GM23338 (cell line): ENCODE data around the gene TSC22D1. TPM values are rescaled to one million over a fixed set of nuclear protein-coding genes. Genes with fewer than 3 reads are reported as not detected.

ENCODE experiments used
- ATAC-seq: fragments of 200-7000 bp; cut with Tn5 transposase; 3 replicates; pipeline ENCODE4 v1.9.1; 2020
- DNase-seq: peaks from one replicate; pipeline ENCODE4 v3.0.0-alpha.2; 2015; ENCODE audit warnings: low spot score
- H2AFZ ChIP-seq: fragments of 200-600 bp; sonication (generic); 2 replicates; pipeline ENCODE4 v1.8.0; 2016; ENCODE audit warnings: antibody characterized with exemption, mild to moderate bottlenecking, moderate library complexity
- H3F3A ChIP-seq: fragments of 200-600 bp; sonication (generic); replicated peaks from 2 replicates; pipeline ENCODE4 v1.8.0; 2017; ENCODE audit warnings: antibody characterized with exemption, mixed run types, low read depth
- H3K27ac ChIP-seq: fragments of 200-600 bp; sonication (generic); 2 replicates; pipeline ENCODE4 v1.6.1; 2016; ENCODE audit warnings: low read depth
- H3K27me3 ChIP-seq: fragments of 200-600 bp; sonication (generic); 2 replicates; pipeline ENCODE4 v1.8.0; 2016; ENCODE audit warnings: mild to moderate bottlenecking, mixed run types, moderate library complexity; ENCODE audit not compliant: insufficient read depth
- H3K36me3 ChIP-seq: fragments of 200-600 bp; sonication (generic); 2 replicates; pipeline ENCODE4 v1.8.0; 2016; ENCODE audit warnings: mild to moderate bottlenecking; ENCODE audit not compliant: insufficient read depth
- H3K4me1 ChIP-seq: fragments of 200-600 bp; sonication (generic); 2 replicates; pipeline ENCODE4 v1.8.0; 2016; ENCODE audit warnings: mild to moderate bottlenecking, moderate library complexity; ENCODE audit not compliant: insufficient read depth
- H3K4me2 ChIP-seq: fragments of 200-600 bp; sonication (generic); 2 replicates; pipeline ENCODE4 v1.7.1; 2017; ENCODE audit warnings: mixed run types
- H3K4me3 ChIP-seq: fragments of 200-600 bp; sonication (generic); 2 replicates; pipeline ENCODE4 v1.6.1; 2016; ENCODE audit warnings: mixed run types
- H3K79me2 ChIP-seq: fragments of 200-600 bp; sonication (generic); replicated peaks from 2 replicates; pipeline ENCODE4 v1.8.0; 2017; ENCODE audit warnings: mild to moderate bottlenecking; ENCODE audit not compliant: insufficient read depth
- H3K9me2 ChIP-seq: fragments of 200-600 bp; sonication (generic); 2 replicates; pipeline ENCODE4 v1.8.0; 2017; ENCODE audit not compliant: insufficient read depth
- H4K20me1 ChIP-seq: fragments of 200-600 bp; sonication (generic); replicated peaks from 2 replicates; pipeline ENCODE4 v1.8.0; 2017; ENCODE audit warnings: mild to moderate bottlenecking; ENCODE audit not compliant: insufficient read depth
- H3K27ac Mint-ChIP-seq: 2 replicates; pipeline ENCODE4 v1.8.0; 2020; ENCODE audit warnings: inconsistent platforms, mild to moderate bottlenecking, moderate library complexity, mixed read lengths
- H3K27me3 Mint-ChIP-seq: 3 replicates; pipeline ENCODE4 v1.8.0; 2022; ENCODE audit warnings: low read depth, mild to moderate bottlenecking, moderate library complexity, mixed read lengths, inconsistent platforms; ENCODE audit not compliant: insufficient read depth, poor library complexity
- H3K36me3 Mint-ChIP-seq: 3 replicates; pipeline ENCODE4 v1.8.0; 2021; ENCODE audit warnings: low read depth, mild to moderate bottlenecking, inconsistent platforms, moderate library complexity, mixed read lengths
- H3K4me1 Mint-ChIP-seq: 3 replicates; pipeline ENCODE4 v1.8.0; 2020; ENCODE audit warnings: mild to moderate bottlenecking, inconsistent platforms, mixed read lengths
- H3K4me3 Mint-ChIP-seq: 3 replicates; pipeline ENCODE4 v1.8.0; 2021; ENCODE audit warnings: moderate library complexity, mild to moderate bottlenecking, inconsistent platforms, mixed read lengths
- H3K9me3 Mint-ChIP-seq: 3 replicates; pipeline ENCODE4 v1.8.0; 2020; ENCODE audit warnings: moderate library complexity, mild to moderate bottlenecking, inconsistent platforms, mixed read lengths
- CTCF ChIP-seq, 2 experiments: fragments of 200-600 bp in 1 of 2; sonication (generic) in 1 of 2; conservative IDR thresholded peaks; 2 replicates each; pipeline versions ENCODE4 v1.5.1 to v1.6.1; 2016 to 2017; ENCODE audit warnings: antibody characterized with exemption in 2 of 2, low read depth in 2 of 2, mild to moderate bottlenecking in 2 of 2, moderate library complexity in 1 of 2
- EZH2 ChIP-seq: fragments of 200-600 bp; sonication (generic); IDR thresholded peaks from one replicate; pipeline ENCODE4 v1.8.0; 2017; ENCODE audit warnings: antibody characterized with exemption, mild to moderate bottlenecking, low read depth; ENCODE audit not compliant: unreplicated experiment
- JUNB ChIP-seq: IDR thresholded peaks from one replicate; pipeline ENCODE4 v1.6.1; 2016; ENCODE audit warnings: antibody characterized with exemption; ENCODE audit not compliant: unreplicated experiment
- POLR2AphosphoS5 ChIP-seq: IDR thresholded peaks from 2 replicates; pipeline ENCODE4 v1.6.1; 2016; ENCODE audit warnings: antibody characterized with exemption, low read depth
- STAT1 ChIP-seq: IDR thresholded peaks from one replicate; pipeline ENCODE4 v1.6.1; 2016; ENCODE audit warnings: antibody characterized with exemption; ENCODE audit not compliant: unreplicated experiment
- ZNF114 ChIP-seq: fragments of 250-450 bp; sonication (Bioruptor Pico); IDR thresholded peaks from 2 replicates; pipeline ENCODE4 v1.5.0; 2020; ENCODE audit warnings: mild to moderate bottlenecking, moderate library complexity
- ZNF331 ChIP-seq: fragments of 250-450 bp; sonication (Bioruptor Pico); IDR thresholded peaks from 2 replicates; pipeline ENCODE4 v1.5.0; 2020; ENCODE audit warnings: low read depth, mild to moderate bottlenecking, moderate library complexity
- polyA plus RNA-seq: library from polyadenylated mRNA; unstranded; fragments of >200 nt; fragmentation: Nextera tagmentation; extraction: Ambion mirVana; gene quantifications from 2 replicates; pipeline ENCODE4 v1.2.1, GENCODE V29; 2016
- total RNA-seq: library from RNA; depleted of rRNA; stranded (reverse); fragments of >200 nt; shearing (Covaris generic); gene quantifications from 2 replicates; pipeline ENCODE4 v1.2.3, GENCODE V29; 2014
- TF ChIP-seq, protein P1 (sequence below): IDR thresholded peaks from one replicate; pipeline ENCODE4 v1.6.1; 2018; ENCODE audit warnings: antibody characterized with exemption; ENCODE audit not compliant: unreplicated experiment

TSC22D1 gene
- total and polyA plus RNA-seq, 2 experiments from 2014 or later = 58.5 to 114 TPM

- TF ChIP-seq STAT1 = no peak
- TF ChIP-seq ZNF114 (CRISPR knock-in tag) = no peak
- TF ChIP-seq POLR2AphosphoS5 = no peak
- no peak for TF ChIP-seq JUNB
These were observed 128.3 kb downstream of the TSC22D1 start (continued) for GRCh38 chr13:44447783-44448321.

DNA sequence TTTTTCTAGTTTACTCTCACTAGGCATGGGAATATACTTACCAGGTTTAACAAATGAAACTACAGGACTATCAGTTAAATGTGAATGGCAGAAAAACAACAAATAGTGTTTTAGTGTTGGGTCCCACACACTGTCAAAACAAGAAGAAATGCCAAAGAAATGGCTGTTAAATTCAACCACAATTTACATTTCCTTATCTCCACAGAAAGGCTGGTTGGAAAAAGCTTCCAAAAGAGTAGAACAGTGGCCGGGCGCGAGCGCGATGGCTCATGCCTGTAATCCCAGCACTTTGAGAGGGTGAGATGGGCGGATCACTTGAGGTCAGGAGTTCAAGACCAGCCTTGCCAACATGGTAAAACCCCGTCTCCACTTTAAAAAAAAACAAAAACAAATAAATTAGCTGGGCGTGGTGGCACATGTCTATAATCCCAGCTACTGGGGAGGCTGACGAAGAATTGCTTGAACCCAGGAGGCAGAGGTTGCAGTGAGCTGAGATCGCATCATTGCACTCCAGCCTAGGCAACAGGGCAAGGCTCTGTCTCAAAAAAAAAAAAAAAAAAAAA is 136.0 kb downstream of the TSC22D1 start:
- H3K4me1 Mint-ChIP-seq = peaks cover 20% of the 10 kb centered on the region; the same call in 2 of the 3 replicates
- no peaks in the 10 kb centered on the region for H3K36me3 ChIP-seq
- ATAC-seq = no peak
- H3K9me3 Mint-ChIP-seq = no peaks in the 10 kb centered on the region
- no peak overlapping the region for H2AFZ ChIP-seq
- H3K36me3 Mint-ChIP-seq = no peaks in the 10 kb centered on the region
- H3K27ac Mint-ChIP-seq = peak overlapping the region; percentile 51; the same call in 1 of the 2 replicates
- no peak for DNase-seq
- peaks cover 42% of the 10 kb centered on the region for H3K79me2 ChIP-seq
- H3F3A ChIP-seq = no peaks in the 10 kb centered on the region
- H3K4me2 ChIP-seq = no peak overlapping the region
- peaks cover 4% of the 10 kb centered on the region for H3K27me3 Mint-ChIP-seq
- no peaks in the 10 kb centered on the region for H3K9me2 ChIP-seq
- no peak overlapping the region; the same call in 1 of the 2 replicates for H3K27ac ChIP-seq
- no peaks in the 10 kb centered on the region for H4K20me1 ChIP-seq
- no peak overlapping the region for H3K4me3 ChIP-seq
- H3K27me3 ChIP-seq = no peaks in the 10 kb centered on the region
- peaks cover 5% of the 10 kb centered on the region; the same call in 1 of the 2 replicates for H3K4me1 ChIP-seq
- H3K4me3 Mint-ChIP-seq = no peak overlapping the region
- TF ChIP-seq POLR2AphosphoS5 (no peak), CTCF (conservative IDR thresholded peaks at IDR 0.05; ENCODE audit: low read depth in 2 of 2) (no peak), ZNF331 (CRISPR knock-in tag) (no peak), ZNF114 (CRISPR knock-in tag) (no peak), EZH2 (no peak)
- TF ChIP-seq, protein P1, sequence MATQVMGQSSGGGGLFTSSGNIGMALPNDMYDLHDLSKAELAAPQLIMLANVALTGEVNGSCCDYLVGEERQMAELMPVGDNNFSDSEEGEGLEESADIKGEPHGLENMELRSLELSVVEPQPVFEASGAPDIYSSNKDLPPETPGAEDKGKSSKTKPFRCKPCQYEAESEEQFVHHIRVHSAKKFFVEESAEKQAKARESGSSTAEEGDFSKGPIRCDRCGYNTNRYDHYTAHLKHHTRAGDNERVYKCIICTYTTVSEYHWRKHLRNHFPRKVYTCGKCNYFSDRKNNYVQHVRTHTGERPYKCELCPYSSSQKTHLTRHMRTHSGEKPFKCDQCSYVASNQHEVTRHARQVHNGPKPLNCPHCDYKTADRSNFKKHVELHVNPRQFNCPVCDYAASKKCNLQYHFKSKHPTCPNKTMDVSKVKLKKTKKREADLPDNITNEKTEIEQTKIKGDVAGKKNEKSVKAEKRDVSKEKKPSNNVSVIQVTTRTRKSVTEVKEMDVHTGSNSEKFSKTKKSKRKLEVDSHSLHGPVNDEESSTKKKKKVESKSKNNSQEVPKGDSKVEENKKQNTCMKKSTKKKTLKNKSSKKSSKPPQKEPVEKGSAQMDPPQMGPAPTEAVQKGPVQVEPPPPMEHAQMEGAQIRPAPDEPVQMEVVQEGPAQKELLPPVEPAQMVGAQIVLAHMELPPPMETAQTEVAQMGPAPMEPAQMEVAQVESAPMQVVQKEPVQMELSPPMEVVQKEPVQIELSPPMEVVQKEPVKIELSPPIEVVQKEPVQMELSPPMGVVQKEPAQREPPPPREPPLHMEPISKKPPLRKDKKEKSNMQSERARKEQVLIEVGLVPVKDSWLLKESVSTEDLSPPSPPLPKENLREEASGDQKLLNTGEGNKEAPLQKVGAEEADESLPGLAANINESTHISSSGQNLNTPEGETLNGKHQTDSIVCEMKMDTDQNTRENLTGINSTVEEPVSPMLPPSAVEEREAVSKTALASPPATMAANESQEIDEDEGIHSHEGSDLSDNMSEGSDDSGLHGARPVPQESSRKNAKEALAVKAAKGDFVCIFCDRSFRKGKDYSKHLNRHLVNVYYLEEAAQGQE = no peak
